H1 (cell line): ENCODE results near the gene ALG5. TPM values are rescaled to one million over a fixed set of nuclear protein-coding genes. Genes with fewer than 3 reads are reported as not detected.

Experiments
- CTCF ChIA-PET: fragments of 300-600 bp; sonication (Branson Sonifier 250); formaldehyde crosslinking; loops from one replicate; lab custom pipeline; 2021; ENCODE audit not compliant: partially characterized antibody; lab: Charles Lee
- POLR2A ChIA-PET: fragments of 300-600 bp; sonication (Branson Sonifier 250); formaldehyde crosslinking; loops from one replicate; lab custom pipeline; 2021; ENCODE audit warnings: inconsistent platforms; ENCODE audit not compliant: partially characterized antibody; lab: Charles Lee
- DNase-seq, 2 experiments: peaks; one replicate each; pipeline versions ENCODE4 v3.0.0 to v3.0.0-alpha.2; 2010 to 2022; ENCODE audit warnings: low spot score in 2 of 2, low read depth in 1 of 2, mixed read lengths in 1 of 2
- FAIRE-seq: peaks from 2 replicates; lab custom pipeline; 2011; peaks lifted over from hg19 to GRCh38; lab: Jason Lieb, UNC
- H2AFZ ChIP-seq: 2 replicates; pipeline ENCODE4 v1.8.1; 2012; ENCODE audit warnings: low read length, inconsistent platforms
- H2AK5ac ChIP-seq: 2 replicates; pipeline ENCODE4 v1.6.1; 2013; ENCODE audit warnings: low read depth, low read length
- H2BK120ac ChIP-seq: replicated peaks from 2 replicates; pipeline ENCODE3; 2013; ENCODE audit warnings: low read depth, low read length, inconsistent platforms
- H2BK12ac ChIP-seq: 2 replicates; pipeline ENCODE4 v1.6.1; 2013; ENCODE audit warnings: low read depth, low read length
- H2BK15ac ChIP-seq: 2 replicates; pipeline ENCODE4 v1.6.1; 2013; ENCODE audit warnings: low read length
- H2BK20ac ChIP-seq: 2 replicates; pipeline ENCODE4 v1.6.1; 2013; ENCODE audit warnings: low read length
- H2BK5ac ChIP-seq: 2 replicates; pipeline ENCODE4 v1.6.1; 2013; ENCODE audit warnings: low read depth, low read length
- H3K14ac ChIP-seq: 2 replicates; pipeline ENCODE4 v1.6.1; 2013; ENCODE audit warnings: inconsistent platforms; ENCODE audit not compliant: insufficient read length
- H3K18ac ChIP-seq: 2 replicates; pipeline ENCODE4 v1.6.1; 2013; ENCODE audit warnings: low read length; ENCODE audit errors: extremely low read depth
- H3K23ac ChIP-seq: 2 replicates; pipeline ENCODE4 v1.6.1; 2013; ENCODE audit warnings: inconsistent platforms; ENCODE audit not compliant: insufficient read length
- H3K23me2 ChIP-seq: 2 replicates; pipeline ENCODE4 v1.6.1; 2013; ENCODE audit warnings: low read depth, low read length
- H3K27ac ChIP-seq: 2 replicates; pipeline ENCODE4 v1.6.1; 2011; ENCODE audit warnings: low read depth, low read length, inconsistent platforms
- H3K27me3 ChIP-seq, 4 experiments: replicated peaks in 1 of 4; 1 replicate in 1 of 4; 2 replicates in 3 of 4; pipeline versions ENCODE4 v1.6.1 to v1.8.1; 2011 to 2013; ENCODE audit warnings: low read length in 3 of 4, mild to moderate bottlenecking in 3 of 4, inconsistent platforms in 2 of 4, mixed read lengths in 2 of 4, moderate library complexity in 1 of 4; ENCODE audit not compliant: control insufficient read depth in 3 of 4, insufficient read depth in 3 of 4; ENCODE audit errors: extremely low read depth in 1 of 4
- H3K36me3 ChIP-seq, 4 experiments: 2 replicates each; pipeline versions ENCODE4 v1.6.1 to v1.8.1; 2011 to 2013; ENCODE audit warnings: mild to moderate bottlenecking in 4 of 4, low read length in 3 of 4, moderate library complexity in 2 of 4, control low read depth in 1 of 4, inconsistent platforms in 1 of 4; ENCODE audit not compliant: insufficient read depth in 4 of 4, control insufficient read depth in 2 of 4
- H3K4ac ChIP-seq: replicated peaks from 2 replicates; pipeline ENCODE3; 2013; ENCODE audit warnings: low read length, low read depth, mixed read lengths, inconsistent platforms; ENCODE audit not compliant: insufficient read length
- H3K4me1 ChIP-seq, 4 experiments: replicated peaks in 1 of 4; 1 replicate in 1 of 4; 2 replicates in 3 of 4; pipeline versions ENCODE4 v1.6.1 to v1.8.1; 2011 to 2013; ENCODE audit warnings: low read length in 3 of 4, inconsistent platforms in 2 of 4, mixed read lengths in 1 of 4; ENCODE audit not compliant: insufficient read depth in 4 of 4, control insufficient read depth in 3 of 4
- H3K4me2 ChIP-seq, 2 experiments: 2 replicates each; pipeline versions ENCODE4 v1.6.1 to v1.8.1; 2011 to 2013; ENCODE audit warnings: low read depth in 2 of 2, low read length in 2 of 2, control low read depth in 1 of 2, inconsistent platforms in 1 of 2, mild to moderate bottlenecking in 1 of 2; ENCODE audit not compliant: insufficient read depth in 1 of 2
- H3K4me3 ChIP-seq, 4 experiments: fragments of 200-600, 300-600 bp in 1 of 4; sonication (generic), shearing (Covaris generic), sonication (Bioruptor Twin) in 1 of 4; 2 replicates each; pipeline versions ENCODE4 v1.5.1 to v1.8.1; 2011 to 2016; ENCODE audit warnings: low read length in 4 of 4, low read depth in 3 of 4, control low read depth in 2 of 4, inconsistent platforms in 2 of 4, mild to moderate bottlenecking in 2 of 4, mixed read lengths in 1 of 4, moderate library complexity in 1 of 4; ENCODE audit not compliant: insufficient read depth in 2 of 4; ENCODE audit errors: extremely low read depth in 1 of 4
- H3K56ac ChIP-seq: replicated peaks from 2 replicates; pipeline ENCODE3; 2013; ENCODE audit warnings: low read depth, mild to moderate bottlenecking, mixed read lengths, low read length, inconsistent platforms; ENCODE audit not compliant: insufficient read length
- H3K79me1 ChIP-seq: 2 replicates; pipeline ENCODE4 v1.6.1; 2013; ENCODE audit warnings: low read depth, low read length, control low read depth
- H3K79me2 ChIP-seq, 2 experiments: 2 replicates each; pipeline versions ENCODE4 v1.6.1 to v1.8.1; 2012 to 2013; ENCODE audit warnings: low read length in 2 of 2, mild to moderate bottlenecking in 2 of 2, inconsistent platforms in 1 of 2; ENCODE audit not compliant: insufficient read depth in 2 of 2, control insufficient read depth in 1 of 2
- H3K9ac ChIP-seq, 4 experiments: replicated peaks in 1 of 4; 1 replicate in 1 of 4; 2 replicates in 3 of 4; pipeline versions ENCODE4 v1.6.1 to v1.8.1; 2011 to 2013; ENCODE audit warnings: low read depth in 3 of 4, low read length in 3 of 4, control low read depth in 2 of 4, mild to moderate bottlenecking in 2 of 4, moderate library complexity in 2 of 4, inconsistent platforms in 1 of 4; ENCODE audit errors: extremely low read depth in 1 of 4
- H3K9me3 ChIP-seq, 2 experiments: 2 replicates each; pipeline versions ENCODE4 v1.6.1 to v1.8.1; 2012 to 2013; ENCODE audit warnings: mild to moderate bottlenecking in 2 of 2, moderate library complexity in 2 of 2, control low read depth in 1 of 2, inconsistent platforms in 1 of 2, low read depth in 1 of 2, low read length in 1 of 2, mixed read lengths in 1 of 2; ENCODE audit not compliant: insufficient read depth in 2 of 2
- H4K20me1 ChIP-seq, 2 experiments: replicated peaks in 1 of 2; 2 replicates each; pipeline versions ENCODE3 to v1.8.1; 2011 to 2013; ENCODE audit warnings: inconsistent platforms in 2 of 2, low read length in 2 of 2, mild to moderate bottlenecking in 1 of 2; ENCODE audit not compliant: insufficient read depth in 2 of 2, control insufficient read depth in 1 of 2
- H4K5ac ChIP-seq: 2 replicates; pipeline ENCODE4 v1.6.1; 2013; ENCODE audit warnings: low read length, low read depth, mixed read lengths, inconsistent platforms; ENCODE audit not compliant: insufficient read length
- H4K8ac ChIP-seq: 2 replicates; pipeline ENCODE4 v1.8.0; 2013; ENCODE audit warnings: mild to moderate bottlenecking, moderate library complexity, low read length, inconsistent platforms; ENCODE audit not compliant: insufficient read depth; ENCODE audit errors: extremely low read depth
- H4K91ac ChIP-seq: replicated peaks from 2 replicates; pipeline ENCODE3; 2013; ENCODE audit warnings: low read length, mixed read lengths, inconsistent platforms; ENCODE audit not compliant: insufficient read length
- ASH2L ChIP-seq: fragments of 200-600, 300-600 bp; sonication (generic); IDR thresholded peaks from one replicate; pipeline ENCODE4 v1.7.1; 2017; ENCODE audit warnings: low read length
- BRCA1 ChIP-seq: IDR thresholded peaks from 2 replicates; pipeline ENCODE4 v1.6.1; 2012; ENCODE audit warnings: low read depth, low read length, improper control_type of control experiment
- CBX5 ChIP-seq: fragments of 300-800, 300-1000 bp; sonication (generic); IDR thresholded peaks from 2 replicates; pipeline ENCODE4 v1.7.1; 2016; ENCODE audit warnings: antibody characterized with exemption, low read length, low read depth
- CBX8 ChIP-seq: fragments of 300-800, 300-1000 bp; sonication (generic); IDR thresholded peaks from 2 replicates; pipeline ENCODE4 v1.7.1; 2016; ENCODE audit warnings: low read depth, low read length, borderline replicate concordance
- CREB1 ChIP-seq: IDR thresholded peaks from 2 replicates; pipeline ENCODE4 v1.6.1; 2012; ENCODE audit warnings: inconsistent platforms
- GTF2F1 ChIP-seq: IDR thresholded peaks from 2 replicates; pipeline ENCODE4 v1.6.1; 2012; ENCODE audit warnings: low read depth, low read length, improper control_type of control experiment, borderline replicate concordance
- WGBS, 2 experiments: shearing (Covaris generic) in 1 of 2; methylation state at CpG; one replicate each; pipeline versions ENCODE4 v1.1.6 to v1.1.7; 2013 to 2015; ENCODE audit warnings: low lambda C conversion rate in 2 of 2, mixed read lengths in 2 of 2, inconsistent platforms in 1 of 2, low coverage in 1 of 2, missing lambda C conversion rate in 1 of 2; ENCODE audit not compliant: insufficient replicate concordance in 2 of 2, insufficient coverage in 1 of 2, insufficient read length in 1 of 2; ENCODE audit errors: extremely low coverage in 1 of 2, missing lambda C conversion rate in 1 of 2; 5-methylcytosine and 5-hydroxymethylcytosine counted together
- polyA plus RNA-seq, 7 experiments: library from polyadenylated mRNA; depleted of rRNA in 3 of 7; stranded (reverse) in 5 of 7; unstranded in 2 of 7; fragments of >200 nt in 5 of 7; fragments of 200-250 nt in 2 of 7; gene quantifications; 1 replicate in 5 of 7; 2 replicates in 1 of 7; 4 replicates in 1 of 7; pipeline versions ENCODE4 v1.2.1 to v1.2.3, GENCODE V29; 2011 to 2013; ENCODE audit warnings: missing spikeins in 2 of 7, mixed read lengths in 2 of 7
- total RNA-seq: library from RNA; stranded (reverse); fragmentation: NEBNext Ultra II Directional; extraction: Animal tissue kit (Norgen Biotek cat#: 25700); gene quantifications from 2 replicates; pipeline ENCODE4 v1.2.1, GENCODE V29; 2021

Gene ALG5
- total and polyA plus RNA-seq, 2 of the 8 experiments (the other 6 are each of a cell fraction or from before 2014, with no cell fraction given), result 15.0 to 24.3 TPM

GRCh38 chr13:37047846-37048245 is 48.7 kb upstream of the ALG5 start:
- no peak overlapping the region for H3K23ac ChIP-seq
- H4K8ac ChIP-seq, result no peak overlapping the region
- 84% methylated on average over 3 of the region's 3 CpGs; no CpG with 5 or more reads in 1 of the 2 experiments for WGBS, 2 experiments
- no peak overlapping the region for H3K4me2 ChIP-seq
- H3K79me2 ChIP-seq, result peaks cover 0 to 39% of the 10 kb centered on the region in 2 experiments; a peak in 2 of 4 replicates
- H4K5ac ChIP-seq, result no peak overlapping the region
- no peaks in the 10 kb centered on the region for H3K9me3 ChIP-seq
- no peak overlapping the region for H2BK5ac ChIP-seq
- H3K79me1 ChIP-seq, result no peaks in the 10 kb centered on the region
- H3K56ac ChIP-seq, result no peak overlapping the region
- H3K4ac ChIP-seq, result no peak overlapping the region
- H2BK12ac ChIP-seq, result no peak overlapping the region
- no peak overlapping the region for H2BK120ac ChIP-seq
- no peak for DNase-seq
- no peak for FAIRE-seq
- H3K23me2 ChIP-seq, result no peaks in the 10 kb centered on the region
- no peak overlapping the region for H4K91ac ChIP-seq
- H2BK15ac ChIP-seq, result no peak overlapping the region
- H3K4me3 ChIP-seq, result no peak overlapping the region
- TF ChIP-seq CBX8, result no peak
- TF ChIP-seq GTF2F1, result no peak
- TF ChIP-seq CREB1, result no peak
- TF ChIP-seq CBX5, result no peak
- TF ChIP-seq BRCA1, result no peak
- no peak for TF ChIP-seq ASH2L
- H2BK20ac ChIP-seq, result no peak overlapping the region
- POLR2A ChIA-PET, result interaction anchor here (1.3 kb wide), 1 partner anchor 10 kb away, joined by 3 read pairs; no protein-coding TSS in a partner anchor
- CTCF ChIA-PET, result interaction anchor here (0.6 to 1.0 kb wide), 3 partner anchors 9 to 284 kb away, joined by 3 read pairs; no protein-coding TSS in a partner anchor
- no peaks in the 10 kb centered on the region for H3K4me1 ChIP-seq
- H3K27me3 ChIP-seq, result no peaks in the 10 kb centered on the region
- H2AK5ac ChIP-seq, result no peak overlapping the region
- H3K36me3 ChIP-seq, result peaks cover 0 to 51% (median 23%) of the 10 kb centered on the region in 4 experiments; a peak in 6 of 8 replicates
- H3K14ac ChIP-seq, result no peak overlapping the region
- H4K20me1 ChIP-seq, result peaks cover 3% of the 10 kb centered on the region in 2 experiments
- no peak overlapping the region for H3K27ac ChIP-seq
- no peak overlapping the region for H3K9ac ChIP-seq
- no peak overlapping the region for H3K18ac ChIP-seq
- H2AFZ ChIP-seq, result no peak overlapping the region
